ENCODE data around the gene CCL22. TPM values are rescaled to one million over a fixed set of nuclear protein-coding genes. Genes with fewer than 3 reads are reported as not detected.
"Not testable (repeated sequence)": the region's sequence is repeated elsewhere in the genome, so short reads cannot be mapped to it uniquely, and the experiment has no call there.

The CCL22 gene
- total RNA-seq, 3 donors from 2014 or later, result 0.16 to 0.51 (median 0.41) TPM

GRCh38 chr16:57372372-57373116 is 14.0 kb downstream of the CCL22 start, which contains the start of gene CX3CL1:
Gene CX3CL1, plus strand, starts transcription at chr16:57372490. Its CDS starts 79 bp downstream, at chr16:57372569.
- peaks cover 9% of the 10 kb centered on the region for H3K4me1 ChIP-seq (ENCODE audit: low read depth)
- no peak for TF ChIP-seq CTCF (IDR thresholded peaks at IDR 0.05)
- ATAC-seq, result peak; percentile 91
- intact Hi-C loops (cut with DNase I, micrococcal nuclease), result no loop called here
- no peak within 1 kb of the TSS for H3K4me3 ChIP-seq
- no peaks in the 10 kb centered on the region for H3K9me3 ChIP-seq
- no peaks in the 10 kb centered on the region for H3K36me3 ChIP-seq (ENCODE audit: low read depth)
- peak; percentile 78 to 84 (median 78) for DNase-seq

GRCh38 chr16:57373117-57373947 is 14.7 kb downstream of the CCL22 start:
- H3K9me3 ChIP-seq, result no peaks in the 10 kb centered on the region
- H3K4me3 ChIP-seq, result no peak overlapping the region
- H3K36me3 ChIP-seq (ENCODE audit: low read depth), result no peaks in the 10 kb centered on the region
- no peak for TF ChIP-seq CTCF (IDR thresholded peaks at IDR 0.05)
- peak in 1 of 3 donors; percentile 21 for DNase-seq
- no peak for ATAC-seq
- H3K4me1 ChIP-seq (ENCODE audit: low read depth), result peaks cover 9% of the 10 kb centered on the region
- intact Hi-C loops (cut with DNase I, micrococcal nuclease), result no loop called here

GRCh38 chr16:57374067-57374534 is 15.5 kb downstream of the CCL22 start:
- no peak overlapping the region for H3K4me3 ChIP-seq
- no peaks in the 10 kb centered on the region for H3K36me3 ChIP-seq (ENCODE audit: low read depth)
- DNase-seq (peak in 1 of 3 donors; percentile 19), ATAC-seq (no peak)
- H3K9me3 ChIP-seq, result no peaks in the 10 kb centered on the region
- intact Hi-C loops (cut with DNase I, micrococcal nuclease), result no loop called here
- no peak for TF ChIP-seq CTCF (IDR thresholded peaks at IDR 0.05)
- peaks cover 9% of the 10 kb centered on the region for H3K4me1 ChIP-seq (ENCODE audit: low read depth)

- H3K4me3 ChIP-seq; H3K36me3 ChIP-seq (ENCODE audit: low read depth); intact Hi-C loops (cut with DNase I, micrococcal nuclease); H3K9me3 ChIP-seq; H3K4me1 ChIP-seq (ENCODE audit: low read depth); ATAC-seq; DNase-seq: not testable (repeated sequence)
Observed at GRCh38 chr16:57374925-57375465, 16.4 kb downstream of the CCL22 start.

GRCh38 chr16:57376313-57376818 is 17.8 kb downstream of the CCL22 start:
- intact Hi-C loops (cut with DNase I, micrococcal nuclease), result no loop called here
- Histone ChIP-seq H3K4me1 (ENCODE audit: low read depth) (peaks cover 9% of the 10 kb centered on the region), H3K36me3 (ENCODE audit: low read depth) (no peaks in the 10 kb centered on the region), H3K4me3 (no peak overlapping the region), H3K9me3 (no peaks in the 10 kb centered on the region)
- ATAC-seq, result no peak
- no peak for DNase-seq
- no peak for TF ChIP-seq CTCF (IDR thresholded peaks at IDR 0.05)

Data from mucosa of descending colon (tissue), 3 donors.